ENCODE results near the gene PPL. TPM values are rescaled to one million over a fixed set of nuclear protein-coding genes. Genes with fewer than 3 reads are reported as not detected.

Gene PPL
- total RNA-seq, 2 experiments from 2014 or later, result 0.07 TPM; not detected in 1

DNA sequence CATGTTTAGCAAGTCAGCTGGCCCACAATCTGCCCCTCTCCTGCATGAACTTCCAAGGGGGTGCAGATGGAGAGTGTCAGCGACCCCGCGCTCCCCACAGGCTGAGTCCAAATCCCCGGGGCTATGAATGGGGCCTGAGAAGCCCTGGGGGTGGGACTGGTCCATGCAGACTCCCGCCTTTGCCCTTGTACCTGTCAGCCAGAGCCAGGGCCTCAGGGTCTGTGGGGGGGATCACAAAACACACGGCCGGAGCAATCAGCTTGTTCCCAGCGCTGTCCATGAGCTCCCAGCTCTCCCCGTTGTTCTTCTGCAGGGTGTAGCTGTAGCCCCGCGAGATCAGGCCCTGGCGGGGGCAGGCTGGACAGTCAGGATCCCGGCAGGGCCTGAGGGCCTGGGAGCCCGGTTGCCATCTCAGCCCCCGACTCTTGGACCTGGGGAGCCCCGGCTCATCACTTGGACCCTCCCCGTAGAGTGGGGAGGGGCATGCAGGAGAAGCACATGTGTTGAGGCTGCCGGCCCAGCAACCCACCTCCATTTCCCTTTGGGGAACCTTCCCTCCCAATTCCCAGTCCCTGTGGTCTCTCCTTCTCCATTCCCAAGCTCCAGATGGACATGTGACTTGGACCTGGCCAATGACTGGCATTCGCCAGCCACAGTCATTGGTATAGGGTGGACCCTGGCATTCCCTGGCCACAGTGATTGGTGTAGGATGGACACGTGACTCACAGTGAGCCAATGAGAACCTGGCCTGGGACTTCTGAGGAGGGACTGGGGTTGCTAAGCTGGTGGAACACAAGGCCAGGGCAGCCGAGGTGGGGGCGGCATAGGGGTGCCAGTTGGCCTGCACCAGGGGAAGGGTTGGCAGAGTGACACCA, 42.4 kb downstream of the PPL start:
- H3K9me3 Mint-ChIP-seq, result no peaks in the 10 kb centered on the region
- H3K27ac Mint-ChIP-seq, result no peak overlapping the region
- CTCF ChIA-PET, result no interaction called here
- no peaks in the 10 kb centered on the region for H3K36me3 Mint-ChIP-seq (ENCODE audit: low read depth)
- H3K4me3 Mint-ChIP-seq, result no peak overlapping the region
- H3K27me3 Mint-ChIP-seq (ENCODE audit: low read depth), result no peaks in the 10 kb centered on the region
- H3K4me1 Mint-ChIP-seq (ENCODE audit: low read depth), result no peaks in the 10 kb centered on the region
- DNase-seq, result no peak
- intact Hi-C loops (cut with micrococcal nuclease), result no loop called here

DNA sequence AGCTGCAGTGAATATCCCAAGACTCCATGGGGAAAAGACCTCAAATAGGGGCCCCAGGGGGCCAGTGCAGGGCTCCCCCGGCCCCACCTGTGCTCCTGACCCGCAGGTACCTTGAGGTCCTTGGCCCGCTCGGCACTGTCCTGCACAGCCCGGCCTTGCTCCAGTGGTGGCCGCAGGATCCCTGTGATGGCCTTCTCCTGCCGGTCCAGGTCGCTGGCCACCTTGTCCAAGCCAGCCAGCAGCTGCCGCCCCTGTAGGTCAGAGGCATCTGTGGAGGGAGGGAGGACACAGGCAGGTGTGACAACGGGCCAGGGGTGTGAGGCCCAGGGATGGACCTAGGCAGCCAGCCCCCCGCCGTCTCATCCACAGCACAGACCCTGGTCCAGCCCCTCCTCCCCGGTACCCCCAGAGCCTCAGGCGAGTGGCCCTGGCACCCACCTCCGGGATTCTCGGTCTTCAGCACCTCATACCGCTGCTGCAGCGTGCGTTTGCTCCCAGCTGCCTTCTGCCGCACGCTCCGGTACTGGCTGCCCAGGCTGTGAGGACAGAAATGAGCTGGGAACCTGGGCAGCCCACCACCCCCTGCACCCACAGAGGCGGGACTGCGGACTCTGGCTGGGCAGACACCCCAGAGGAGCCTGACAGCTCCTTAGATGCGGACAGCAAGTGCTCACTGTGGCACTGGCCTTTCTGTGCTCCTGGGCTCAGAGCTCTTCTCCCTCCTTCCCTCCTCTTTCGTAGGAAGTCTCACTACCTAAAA, 43.7 kb downstream of the PPL start:
- no peak overlapping the region for H3K27ac Mint-ChIP-seq
- H3K36me3 Mint-ChIP-seq (ENCODE audit: low read depth), result no peaks in the 10 kb centered on the region
- intact Hi-C loops (cut with micrococcal nuclease), result no loop called here
- no peaks in the 10 kb centered on the region for H3K4me1 Mint-ChIP-seq (ENCODE audit: low read depth)
- H3K27me3 Mint-ChIP-seq (ENCODE audit: low read depth), result no peaks in the 10 kb centered on the region
- H3K4me3 Mint-ChIP-seq, result no peak overlapping the region
- DNase-seq, result no peak
- CTCF ChIA-PET, result no interaction called here
- H3K9me3 Mint-ChIP-seq, result no peaks in the 10 kb centered on the region

DNA sequence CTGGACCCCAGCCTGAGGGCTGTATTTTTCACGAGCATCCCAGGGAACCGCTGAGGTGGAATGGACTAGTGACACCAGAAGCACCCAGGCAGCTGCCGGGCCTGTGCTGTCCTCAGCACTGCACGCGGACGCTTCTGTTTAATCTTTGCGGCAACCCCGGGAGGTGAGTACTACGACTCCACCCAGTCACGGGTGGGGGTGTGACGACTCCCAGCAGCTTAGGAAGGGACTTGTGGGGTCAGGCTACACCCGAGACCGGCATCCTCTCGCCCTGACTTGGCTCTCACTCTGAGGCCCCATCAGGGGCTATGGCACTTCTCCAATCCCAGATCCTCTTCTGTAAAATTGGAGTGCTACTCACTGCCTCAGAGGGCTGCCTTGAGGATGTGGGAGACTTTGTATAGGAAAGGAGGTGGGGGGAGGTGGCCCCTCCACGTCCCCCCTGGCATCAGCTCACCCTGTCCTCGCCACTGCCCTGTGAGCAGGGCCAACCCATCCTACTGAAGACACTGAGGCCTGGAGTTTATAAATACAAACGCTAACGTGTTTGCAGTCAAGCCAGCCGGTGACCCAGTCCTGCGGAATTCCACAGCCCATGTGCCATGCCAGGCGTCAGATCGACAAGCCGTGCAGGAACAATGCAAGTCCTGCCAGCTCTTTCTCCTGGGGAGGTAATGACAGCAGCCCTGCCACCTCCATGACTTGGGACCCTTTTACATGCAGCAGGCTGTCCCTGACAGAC, 44.4 kb downstream of the PPL start:
- intact Hi-C loops (cut with micrococcal nuclease), result no loop called here
- no peak for DNase-seq
- H3K4me3 Mint-ChIP-seq, result no peak overlapping the region
- H3K27me3 Mint-ChIP-seq (ENCODE audit: low read depth), result no peaks in the 10 kb centered on the region
- no peaks in the 10 kb centered on the region for H3K4me1 Mint-ChIP-seq (ENCODE audit: low read depth)
- CTCF ChIA-PET, result no interaction called here
- no peaks in the 10 kb centered on the region for H3K9me3 Mint-ChIP-seq
- no peak overlapping the region for H3K27ac Mint-ChIP-seq
- no peaks in the 10 kb centered on the region for H3K36me3 Mint-ChIP-seq (ENCODE audit: low read depth)

DNA sequence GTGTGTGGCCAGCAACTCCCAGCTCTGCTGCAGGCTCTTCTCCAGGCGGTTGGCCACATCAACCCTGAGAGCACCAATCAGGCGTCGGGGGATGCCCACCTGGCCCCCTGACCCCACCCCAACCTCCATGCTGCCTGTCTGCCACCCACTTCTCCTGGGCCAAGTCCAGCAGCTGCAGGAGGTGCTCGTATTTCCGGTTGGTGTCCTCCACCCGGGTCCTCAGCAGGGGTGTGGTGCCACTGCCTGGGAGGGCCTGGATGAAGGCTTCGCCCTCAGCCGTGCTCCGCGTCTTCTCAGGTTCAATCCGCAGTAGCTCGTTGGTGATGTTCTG, 45.1 kb downstream of the PPL start:
- intact Hi-C loops (cut with micrococcal nuclease), result no loop called here
- Mint-ChIP-seq H3K9me3 (no peaks in the 10 kb centered on the region), H3K27ac (no peak overlapping the region), H3K4me3 (no peak overlapping the region), H3K36me3 (ENCODE audit: low read depth) (no peaks in the 10 kb centered on the region), H3K4me1 (ENCODE audit: low read depth) (no peaks in the 10 kb centered on the region), H3K27me3 (ENCODE audit: low read depth) (no peaks in the 10 kb centered on the region)
- DNase-seq, result no peak
- CTCF ChIA-PET, result interaction anchor here (0.5 kb wide), 1 partner anchor 148 kb away, joined by 6 read pairs; no protein-coding TSS in a partner anchor

DNA sequence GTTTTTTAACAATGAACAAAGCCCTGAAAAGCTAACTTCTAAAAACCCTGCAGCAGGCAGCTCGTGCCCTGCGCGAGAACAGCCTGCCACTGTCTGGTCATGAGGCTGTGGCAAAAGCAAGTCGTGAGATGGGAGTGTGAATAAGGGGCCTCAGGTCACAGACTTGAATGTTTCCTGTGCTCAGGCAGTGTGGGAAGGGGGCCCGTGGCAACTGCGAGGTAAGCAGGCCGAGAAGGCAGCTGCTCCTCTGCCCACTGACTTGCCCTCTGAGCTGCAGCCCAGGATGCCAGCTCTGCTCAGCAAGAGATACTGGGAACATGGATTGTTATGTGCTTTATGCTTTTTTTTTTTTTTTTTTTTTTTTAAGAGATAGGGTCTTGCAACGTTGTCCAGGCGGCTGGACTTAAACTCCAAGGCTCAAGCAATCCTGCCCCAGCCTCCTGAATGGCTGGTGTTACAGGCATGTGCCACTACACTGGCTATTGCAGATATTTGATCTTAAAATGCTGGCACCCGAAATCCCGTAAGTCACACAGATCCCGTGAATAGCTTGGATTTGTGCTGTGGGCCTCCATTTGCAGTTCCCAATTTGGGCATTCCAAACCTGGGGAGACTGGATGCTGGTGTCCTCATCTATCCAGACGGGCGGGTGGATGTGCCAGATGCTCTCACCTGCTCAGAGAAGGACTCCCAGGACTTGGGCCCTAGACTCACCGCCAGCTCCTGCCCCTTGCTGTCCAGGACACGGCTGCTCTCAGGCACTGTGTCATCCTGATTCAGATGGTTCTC, 45.7 kb downstream of the PPL start:
- CTCF ChIA-PET, result interaction anchor here (0.5 to 0.7 kb wide), 2 partner anchors 65 to 147 kb away, joined by 3 to 6 read pairs; no protein-coding TSS in a partner anchor
- no peak for DNase-seq
- Mint-ChIP-seq H3K4me1 (ENCODE audit: low read depth) (no peaks in the 10 kb centered on the region), H3K4me3 (no peak overlapping the region), H3K9me3 (no peaks in the 10 kb centered on the region), H3K27ac (no peak overlapping the region), H3K36me3 (ENCODE audit: low read depth) (no peaks in the 10 kb centered on the region), H3K27me3 (ENCODE audit: low read depth) (no peaks in the 10 kb centered on the region)
- intact Hi-C loops (cut with micrococcal nuclease), result no loop called here

DNA sequence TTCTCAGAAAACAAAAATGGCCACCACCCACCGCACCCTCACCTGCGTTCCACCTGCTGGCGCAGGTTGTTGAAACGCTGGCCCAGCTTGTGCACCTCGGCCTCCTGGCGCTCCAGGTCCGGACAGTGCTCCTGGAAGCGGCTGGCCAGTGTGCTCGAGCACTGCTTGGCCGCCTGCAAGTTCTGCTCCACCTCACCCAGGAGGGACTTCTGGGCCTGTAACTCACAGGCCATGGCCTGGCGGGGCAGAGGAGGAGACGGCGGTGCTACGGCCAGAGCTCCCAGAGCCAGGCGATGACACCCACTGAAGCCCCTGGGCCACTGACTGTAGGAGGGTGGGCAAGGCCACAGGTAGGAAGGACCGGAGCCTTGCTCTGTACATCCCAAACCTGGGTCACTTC, 46.3 kb downstream of the PPL start:
- intact Hi-C loops (cut with micrococcal nuclease), result no loop called here
- CTCF ChIA-PET, result interaction anchor here (0.7 kb wide), 1 partner anchor 66 kb away, joined by 3 read pairs; no protein-coding TSS in a partner anchor
- DNase-seq, result no peak
- Mint-ChIP-seq H3K36me3 (ENCODE audit: low read depth) (no peaks in the 10 kb centered on the region), H3K9me3 (no peaks in the 10 kb centered on the region), H3K27ac (no peak overlapping the region), H3K4me3 (no peak overlapping the region), H3K4me1 (ENCODE audit: low read depth) (no peaks in the 10 kb centered on the region), H3K27me3 (ENCODE audit: low read depth) (no peaks in the 10 kb centered on the region)

DNA sequence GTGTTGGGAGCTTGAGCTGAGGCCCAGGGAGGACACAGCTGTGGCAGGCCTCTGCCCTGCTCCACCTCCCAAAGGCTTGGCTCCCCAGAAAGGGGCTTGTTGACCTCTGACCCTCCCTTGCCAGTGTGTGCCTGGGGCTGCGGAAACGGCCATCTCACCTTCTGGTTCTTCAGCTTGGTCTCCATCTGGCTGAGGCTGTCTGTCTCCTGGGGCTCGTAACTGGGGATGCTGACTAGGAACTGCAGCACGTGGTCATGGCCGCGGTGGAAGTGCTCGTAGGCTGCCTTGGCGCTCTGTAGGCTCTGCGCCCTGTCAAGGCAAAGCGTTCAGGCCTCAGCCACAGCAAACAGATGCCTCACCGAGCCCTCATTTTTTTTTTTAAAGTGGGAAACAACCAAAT, 46.9 kb downstream of the PPL start:
- H3K4me3 Mint-ChIP-seq, result no peak overlapping the region
- CTCF ChIA-PET, result no interaction called here
- intact Hi-C loops (cut with micrococcal nuclease), result no loop called here
- H3K9me3 Mint-ChIP-seq, result no peaks in the 10 kb centered on the region
- peaks cover 3% of the 10 kb centered on the region for H3K36me3 Mint-ChIP-seq (ENCODE audit: low read depth)
- H3K4me1 Mint-ChIP-seq (ENCODE audit: low read depth), result no peaks in the 10 kb centered on the region
- no peak for DNase-seq
- no peaks in the 10 kb centered on the region for H3K27me3 Mint-ChIP-seq (ENCODE audit: low read depth)
- no peak overlapping the region for H3K27ac Mint-ChIP-seq

DNA sequence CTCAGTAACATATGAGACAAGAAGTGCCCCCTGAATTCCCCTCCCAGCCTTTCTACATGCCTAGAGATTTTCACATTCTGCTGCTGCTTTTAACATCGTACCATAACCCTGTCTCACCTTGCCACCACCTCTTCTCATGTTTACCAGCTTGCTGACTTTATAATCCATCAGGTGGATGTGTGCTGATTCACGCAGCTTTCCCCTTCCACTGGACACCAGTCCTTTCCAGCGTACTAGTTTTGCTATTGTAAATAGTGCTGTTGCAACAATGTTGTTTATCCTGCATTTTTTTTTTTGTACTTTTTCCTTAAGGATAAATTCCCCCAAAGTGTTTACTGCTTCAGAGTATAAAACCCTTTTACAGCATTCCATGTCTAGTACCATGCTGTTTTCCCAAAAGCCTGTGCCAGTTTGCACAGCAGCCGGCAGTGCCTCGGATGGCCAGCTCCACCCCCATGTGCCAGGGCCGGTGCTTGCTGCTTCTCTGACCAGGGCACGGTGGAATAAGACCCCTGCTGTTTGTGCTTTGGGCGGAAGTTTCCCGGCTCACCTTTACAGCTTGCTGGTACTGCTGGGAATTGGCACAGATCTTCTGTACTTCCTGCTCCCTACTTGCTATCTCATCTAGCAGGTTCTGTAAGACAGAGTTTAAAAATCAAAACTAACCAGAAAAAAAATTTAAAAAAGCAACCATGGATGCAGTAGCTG, 48.4 kb downstream of the PPL start:
- intact Hi-C loops (cut with micrococcal nuclease), result no loop called here
- no peaks in the 10 kb centered on the region for H3K27me3 Mint-ChIP-seq (ENCODE audit: low read depth)
- no peak overlapping the region for H3K27ac Mint-ChIP-seq
- no peak overlapping the region for H3K4me3 Mint-ChIP-seq
- H3K36me3 Mint-ChIP-seq (ENCODE audit: low read depth), result peaks cover 16% of the 10 kb centered on the region
- no peak for DNase-seq
- CTCF ChIA-PET, result interaction anchor here (0.6 kb wide), 1 partner anchor 22 kb away, joined by 3 read pairs; no protein-coding TSS in a partner anchor
- H3K9me3 Mint-ChIP-seq, result no peaks in the 10 kb centered on the region
- no peaks in the 10 kb centered on the region for H3K4me1 Mint-ChIP-seq (ENCODE audit: low read depth)

DNA sequence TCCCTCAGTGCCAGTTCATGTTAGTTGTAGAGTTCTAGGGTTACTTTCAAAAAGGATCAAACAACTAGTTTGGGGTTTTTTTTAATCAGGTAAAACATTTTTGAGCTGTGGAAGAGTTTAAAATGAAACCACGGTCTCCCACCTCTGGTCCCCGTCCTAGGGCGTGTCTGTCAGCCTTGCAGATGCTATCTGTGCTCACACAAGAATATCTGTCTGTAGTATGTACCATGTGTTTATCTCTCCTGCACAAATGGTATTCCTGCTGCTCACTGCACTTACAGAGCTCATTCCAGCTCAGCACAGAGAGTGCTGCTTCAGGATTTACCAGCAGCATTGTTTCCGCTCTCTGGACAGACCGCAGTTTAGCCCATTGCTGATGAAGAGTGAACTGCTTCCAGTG, 50.8 kb downstream of the PPL start:
- CTCF ChIA-PET, result no interaction called here
- no peaks in the 10 kb centered on the region for H3K4me1 Mint-ChIP-seq (ENCODE audit: low read depth)
- no peaks in the 10 kb centered on the region for H3K27me3 Mint-ChIP-seq (ENCODE audit: low read depth)
- H3K27ac Mint-ChIP-seq, result no peak overlapping the region
- no peak overlapping the region for H3K4me3 Mint-ChIP-seq
- H3K9me3 Mint-ChIP-seq, result no peaks in the 10 kb centered on the region
- intact Hi-C loops (cut with micrococcal nuclease), result no loop called here
- no peak for DNase-seq
- peaks cover 26% of the 10 kb centered on the region for H3K36me3 Mint-ChIP-seq (ENCODE audit: low read depth)

DNA sequence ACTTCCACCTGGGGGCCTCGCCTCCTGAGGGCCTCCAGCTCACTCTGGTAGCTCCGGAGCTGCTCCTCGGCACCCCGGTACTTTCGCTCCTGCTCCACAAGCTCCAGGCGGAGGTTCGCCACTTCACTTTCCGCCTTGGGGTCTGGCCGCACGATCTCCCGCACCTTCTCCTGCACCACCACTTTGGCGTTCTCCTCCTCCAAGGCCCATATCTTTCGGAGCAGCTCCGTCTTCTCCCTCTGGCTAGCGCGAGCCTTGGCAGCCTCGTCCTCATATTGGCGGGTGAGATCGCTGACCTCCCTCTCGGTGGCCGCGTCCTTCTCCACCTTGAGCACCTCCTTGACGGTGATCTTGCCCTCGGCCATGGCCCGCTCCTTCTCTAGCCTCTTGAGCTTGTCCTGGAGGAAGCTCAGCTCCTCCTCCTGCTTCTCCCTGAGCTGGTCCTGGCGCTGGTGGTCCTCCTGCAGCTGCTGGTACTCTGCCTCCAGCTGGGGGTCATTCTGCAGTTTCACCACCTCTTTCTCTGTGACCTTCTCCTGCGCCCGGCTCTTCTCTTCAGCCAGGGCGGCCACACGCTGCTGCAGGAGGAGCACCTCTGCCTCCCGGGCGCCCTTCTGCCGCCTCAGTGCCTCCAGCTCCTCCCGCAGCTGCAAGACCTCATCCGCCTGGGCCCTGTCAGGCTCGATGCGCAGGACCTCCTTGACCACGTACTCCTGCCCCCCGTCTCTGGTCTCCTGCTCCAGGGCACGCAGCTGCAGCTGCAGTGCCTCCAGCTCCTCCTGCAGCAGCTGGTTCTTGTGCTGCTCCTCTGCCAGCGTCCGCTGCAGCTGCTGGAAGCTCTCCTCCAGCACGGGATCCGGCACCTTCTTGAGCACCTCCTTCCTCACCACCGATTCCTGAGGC, 51.7 kb downstream of the PPL start:
- Mint-ChIP-seq H3K27me3 (ENCODE audit: low read depth) (no peaks in the 10 kb centered on the region), H3K27ac (no peak overlapping the region), H3K4me1 (ENCODE audit: low read depth) (no peaks in the 10 kb centered on the region), H3K4me3 (no peak overlapping the region), H3K36me3 (ENCODE audit: low read depth) (peaks cover 27% of the 10 kb centered on the region), H3K9me3 (no peaks in the 10 kb centered on the region)
- CTCF ChIA-PET, result interaction anchor here (0.6 kb wide), 1 partner anchor 96 kb away, joined by 3 read pairs; no protein-coding TSS in a partner anchor
- DNase-seq, result no peak
- intact Hi-C loops (cut with micrococcal nuclease), result no loop called here

DNA sequence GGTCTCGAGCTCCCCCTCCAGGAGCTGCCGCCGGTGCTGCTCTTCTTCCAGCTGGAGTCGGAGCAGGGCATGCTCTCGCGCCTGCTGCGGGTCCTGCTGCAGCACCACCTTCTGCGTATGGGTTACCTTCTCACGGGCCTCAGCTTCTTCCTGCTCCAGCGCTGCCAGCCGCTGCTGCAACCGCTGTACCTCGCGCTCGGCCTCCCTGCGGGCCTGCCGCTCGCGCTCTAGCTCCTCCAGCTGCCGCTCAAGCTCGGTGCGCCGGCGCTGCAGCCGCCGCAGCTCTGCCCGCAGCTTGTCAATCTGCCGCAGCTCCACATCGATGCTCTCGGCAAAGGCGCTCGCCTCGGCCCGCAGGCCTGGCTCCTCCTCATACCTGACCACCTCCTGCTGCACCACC, 52.7 kb downstream of the PPL start:
- H3K27ac Mint-ChIP-seq, result no peak overlapping the region
- intact Hi-C loops (cut with micrococcal nuclease), result no loop called here

More for the DNA sequence above, 52.7 kb downstream of the PPL start:
- Mint-ChIP-seq H3K4me1 (ENCODE audit: low read depth) (no peaks in the 10 kb centered on the region), H3K4me3 (no peak overlapping the region), H3K27me3 (ENCODE audit: low read depth) (no peaks in the 10 kb centered on the region), H3K36me3 (ENCODE audit: low read depth) (peaks cover 29% of the 10 kb centered on the region), H3K9me3 (no peaks in the 10 kb centered on the region)
- CTCF ChIA-PET, result interaction anchor here (0.6 kb wide), 1 partner anchor 95 kb away, joined by 3 read pairs; no protein-coding TSS in a partner anchor
- DNase-seq, result no peak
